GM18511 (cell line): ENCODE results near the gene RPL5.

Source experiments
- ATAC-seq: cut with Tn5 transposase; IDR thresholded peaks from one replicate; pipeline ENCODE4 v1.9.1; 2021; ENCODE audit warnings: mild to moderate bottlenecking, moderate library complexity; ENCODE audit not compliant: unreplicated experiment

RPL5 gene

GRCh38 chr1:92853299-92853698, 21.5 kb downstream of the RPL5 start:
- no peak for ATAC-seq

GRCh38 chr1:92854101-92854785, 22.4 kb downstream of the RPL5 start:
- no peak for ATAC-seq

GRCh38 chr1:92855236-92855635, 23.4 kb downstream of the RPL5 start:
- no peak for ATAC-seq

GRCh38 chr1:92857817-92858216, 26.0 kb downstream of the RPL5 start:
- ATAC-seq: no peak

GRCh38 chr1:92858564-92859399, 26.9 kb downstream of the RPL5 start:
- ATAC-seq: peak; percentile 81

GRCh38 chr1:92859400-92860039, 27.7 kb downstream of the RPL5 start:
- ATAC-seq: peak; percentile 15

- no peak for ATAC-seq
Measured at GRCh38 chr1:92862605-92863004, 30.8 kb downstream of the RPL5 start.

GRCh38 chr1:92864131-92864530, 32.3 kb downstream of the RPL5 start:
- ATAC-seq: no peak

- no peak for ATAC-seq
Measured at GRCh38 chr1:92870591-92870990, 38.8 kb downstream of the RPL5 start.

GRCh38 chr1:92872719-92873118, 40.9 kb downstream of the RPL5 start:
- ATAC-seq: no peak

- ATAC-seq: no peak
Measured at GRCh38 chr1:92874987-92875386, 43.1 kb downstream of the RPL5 start.

- ATAC-seq: no peak
Measured at GRCh38 chr1:92876351-92876750, 44.5 kb downstream of the RPL5 start.

GRCh38 chr1:92877081-92877711, 45.4 kb downstream of the RPL5 start:
- peak; percentile 48 for ATAC-seq

GRCh38 chr1:92877792-92878191, 46.0 kb downstream of the RPL5 start:
- peak; percentile 82 for ATAC-seq

- ATAC-seq: no peak
Measured at GRCh38 chr1:92879316-92879968, 47.6 kb downstream of the RPL5 start.

GRCh38 chr1:92881391-92881790, 49.6 kb downstream of the RPL5 start:
- ATAC-seq: no peak

- ATAC-seq: peak; percentile 59
Measured at GRCh38 chr1:92882819-92883218, 51.0 kb downstream of the RPL5 start.

GRCh38 chr1:92883297-92883696, 51.5 kb downstream of the RPL5 start:
- ATAC-seq: no peak

- ATAC-seq: no peak
Measured at GRCh38 chr1:92884195-92884594, 52.4 kb downstream of the RPL5 start.

GRCh38 chr1:92886886-92887419, 55.1 kb downstream of the RPL5 start:
- no peak for ATAC-seq

- ATAC-seq: no peak
Measured at GRCh38 chr1:92887465-92887864, 55.6 kb downstream of the RPL5 start.
